IPS DF 6.9 (cell line): Measurements from ENCODE around the gene ENC1.

Experiments
- DNase-seq: peaks from one replicate; pipeline ENCODE4 v3.0.0-alpha.2; 2013; ENCODE audit warnings: low read depth, low spot score
- H3K27ac ChIP-seq: one replicate; pipeline ENCODE4 v1.5.1; 2013; ENCODE audit warnings: low read length, control low read depth
- H3K27me3 ChIP-seq: 2 replicates; pipeline ENCODE4 v1.6.1; 2013; ENCODE audit warnings: mild to moderate bottlenecking, low read length; ENCODE audit not compliant: control insufficient read depth, insufficient read depth
- H3K36me3 ChIP-seq: 2 replicates; pipeline ENCODE4 v1.6.1; 2013; ENCODE audit warnings: low read length; ENCODE audit not compliant: control insufficient read depth, insufficient read depth
- H3K4me1 ChIP-seq: 2 replicates; pipeline ENCODE4 v1.6.1; 2013; ENCODE audit warnings: low read length; ENCODE audit not compliant: control insufficient read depth, insufficient read depth
- H3K4me3 ChIP-seq: 2 replicates; pipeline ENCODE4 v1.5.1; 2013; ENCODE audit warnings: mild to moderate bottlenecking, low read length
- H3K9me3 ChIP-seq: 2 replicates; pipeline ENCODE4 v1.6.1; 2013; ENCODE audit warnings: low read length, inconsistent platforms; ENCODE audit not compliant: control insufficient read depth, insufficient read depth
- WGBS: extraction: QIAGEN DNeasy Blood & Tissue Kit; methylation state at CpG from one replicate; pipeline ENCODE4 v1.1.7; 2013; ENCODE audit warnings: mixed read lengths, missing lambda C conversion rate; ENCODE audit not compliant: insufficient read length, insufficient coverage; 5-methylcytosine and 5-hydroxymethylcytosine counted together

ENC1 gene

DNA sequence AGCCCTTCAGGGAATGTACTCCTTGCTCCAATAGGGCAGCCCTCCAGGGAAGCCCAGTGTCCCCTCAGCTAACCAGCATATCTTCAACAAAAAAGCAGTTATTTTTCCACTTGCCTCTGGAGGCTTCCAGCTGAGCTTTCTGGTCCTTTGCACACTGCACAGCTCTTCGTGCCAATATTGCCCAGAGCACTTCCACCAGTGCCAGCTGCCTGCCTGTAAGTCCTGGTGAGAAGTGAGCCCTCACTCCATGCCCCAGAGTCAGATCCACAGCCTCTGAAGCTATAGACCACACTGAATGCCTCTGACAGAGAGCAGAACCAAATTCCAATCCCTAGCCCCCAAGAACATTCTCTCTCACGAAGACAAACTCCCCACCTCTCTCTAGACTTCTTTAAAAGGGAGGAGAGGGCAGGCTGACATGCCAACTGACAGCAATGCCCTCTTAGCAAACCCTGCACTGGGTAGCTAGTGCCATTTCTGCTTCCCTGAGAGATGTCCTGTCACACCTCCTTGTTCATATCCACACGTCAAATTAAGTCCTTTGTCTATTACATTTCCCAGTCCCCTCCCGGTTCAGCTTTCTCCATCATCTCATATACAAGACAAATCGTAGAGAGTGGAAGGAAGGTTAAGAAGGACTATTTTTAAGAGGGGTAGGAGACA, 31.8 kb upstream of the ENC1 start:
- DNase-seq, result no peak
- Histone ChIP-seq H3K4me3 (no peak overlapping the region), H3K27ac (no peak overlapping the region), H3K4me1 (peaks cover 5% of the 10 kb centered on the region; the same call in 1 of the 2 replicates), H3K27me3 (no peaks in the 10 kb centered on the region), H3K9me3 (no peaks in the 10 kb centered on the region), H3K36me3 (no peaks in the 10 kb centered on the region)
- WGBS, result no CpG with 5 or more reads among the region's 5 CpGs

GRCh38 chr5:74670396-74671038, 30.0 kb upstream of the ENC1 start:
- Histone ChIP-seq H3K36me3 (no peaks in the 10 kb centered on the region), H3K4me1 (peaks cover 5% of the 10 kb centered on the region; the same call in 1 of the 2 replicates), H3K27ac (no peak overlapping the region), H3K27me3 (no peaks in the 10 kb centered on the region), H3K9me3 (no peaks in the 10 kb centered on the region), H3K4me3 (no peak overlapping the region)
- WGBS, result no CpG with 5 or more reads among the region's 11 CpGs
- no peak for DNase-seq

DNA sequence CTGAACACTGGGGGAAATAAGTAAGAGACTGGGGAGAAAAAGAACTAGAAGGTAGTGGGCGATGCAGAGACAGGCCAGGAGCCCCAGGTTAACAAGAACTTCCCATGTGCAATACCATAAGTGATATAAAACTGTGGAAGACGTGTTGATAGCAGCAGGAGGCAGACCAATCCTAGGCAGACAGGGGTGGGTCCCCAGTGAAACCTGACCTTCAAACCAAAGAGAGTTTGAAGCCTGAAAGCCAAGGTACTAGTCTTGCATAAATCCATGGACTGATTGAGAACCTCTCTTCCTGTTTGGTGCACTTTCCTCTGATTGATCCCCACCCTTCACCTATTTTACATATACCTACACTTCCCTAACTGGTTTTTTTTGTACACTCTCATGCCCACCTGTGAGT, 29.3 kb upstream of the ENC1 start:
- Histone ChIP-seq H3K9me3 (no peaks in the 10 kb centered on the region), H3K27me3 (no peaks in the 10 kb centered on the region), H3K36me3 (no peaks in the 10 kb centered on the region), H3K27ac (no peak overlapping the region), H3K4me1 (peaks cover 5% of the 10 kb centered on the region; the same call in 1 of the 2 replicates), H3K4me3 (no peak overlapping the region)
- DNase-seq, result no peak
- no CpG with 5 or more reads among the region's 2 CpGs for WGBS

- Histone ChIP-seq H3K36me3 (no peaks in the 10 kb centered on the region), H3K27ac (no peak overlapping the region), H3K4me3 (no peak overlapping the region), H3K4me1 (peaks cover 3% of the 10 kb centered on the region; the same call in 1 of the 2 replicates), H3K27me3 (no peaks in the 10 kb centered on the region), H3K9me3 (no peaks in the 10 kb centered on the region)
- WGBS, result no CpG with 5 or more reads among the region's 4 CpGs
- DNase-seq, result no peak
Measured at GRCh38 chr5:74667396-74667795, 26.9 kb upstream of the ENC1 start.

DNA sequence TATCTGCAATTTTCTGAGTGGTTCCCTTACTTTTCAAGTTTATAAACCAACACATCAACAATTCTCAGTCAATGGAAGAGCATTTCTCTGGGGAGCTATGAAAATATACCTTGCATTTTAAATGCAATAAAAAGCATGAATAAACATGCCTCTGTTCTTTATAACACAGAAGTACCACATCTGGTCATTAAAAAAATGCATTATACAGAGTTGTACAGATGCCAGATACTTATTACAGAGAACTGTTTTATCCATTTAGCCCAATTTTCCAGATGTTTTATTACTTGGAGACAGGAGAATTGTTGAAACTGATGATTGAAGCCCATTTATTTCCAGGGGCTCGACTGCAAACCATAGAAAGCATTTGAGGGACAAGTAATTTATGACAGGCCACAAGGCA, 25.3 kb upstream of the ENC1 start:
- DNase-seq, result no peak
- H3K4me3 ChIP-seq, result no peak overlapping the region
- no peaks in the 10 kb centered on the region for H3K36me3 ChIP-seq
- no peaks in the 10 kb centered on the region for H3K9me3 ChIP-seq
- peaks cover 3% of the 10 kb centered on the region; the same call in 1 of the 2 replicates for H3K4me1 ChIP-seq
- H3K27ac ChIP-seq, result no peak overlapping the region
- H3K27me3 ChIP-seq, result no peaks in the 10 kb centered on the region
- WGBS, result no CpG with 5 or more reads among the region's 1 CpG

- no peak overlapping the region for H3K27ac ChIP-seq
- H3K9me3 ChIP-seq, result no peaks in the 10 kb centered on the region
- WGBS, result no CpG with 5 or more reads among the region's 2 CpGs
- H3K4me3 ChIP-seq, result no peak overlapping the region
- H3K36me3 ChIP-seq, result no peaks in the 10 kb centered on the region
- no peaks in the 10 kb centered on the region for H3K27me3 ChIP-seq
- DNase-seq, result no peak
- H3K4me1 ChIP-seq, result no peaks in the 10 kb centered on the region; the same call in 1 of the 2 replicates
Measured at GRCh38 chr5:74665273-74665672, 24.7 kb upstream of the ENC1 start.

GRCh38 chr5:74664551-74664950, 24.0 kb upstream of the ENC1 start:
- Histone ChIP-seq H3K27me3 (no peaks in the 10 kb centered on the region), H3K36me3 (no peaks in the 10 kb centered on the region), H3K9me3 (no peaks in the 10 kb centered on the region), H3K27ac (no peak overlapping the region), H3K4me3 (no peak overlapping the region), H3K4me1 (no peaks in the 10 kb centered on the region)
- no CpG with 5 or more reads among the region's 5 CpGs for WGBS
- DNase-seq, result no peak

GRCh38 chr5:74660873-74661272, 20.3 kb upstream of the ENC1 start:
- Histone ChIP-seq H3K27me3 (no peaks in the 10 kb centered on the region), H3K9me3 (no peaks in the 10 kb centered on the region; the same call in 1 of the 2 replicates), H3K36me3 (no peaks in the 10 kb centered on the region), H3K4me1 (no peaks in the 10 kb centered on the region), H3K4me3 (no peak overlapping the region), H3K27ac (no peak overlapping the region)
- WGBS, result no CpG with 5 or more reads among the region's 5 CpGs
- DNase-seq, result no peak

DNA sequence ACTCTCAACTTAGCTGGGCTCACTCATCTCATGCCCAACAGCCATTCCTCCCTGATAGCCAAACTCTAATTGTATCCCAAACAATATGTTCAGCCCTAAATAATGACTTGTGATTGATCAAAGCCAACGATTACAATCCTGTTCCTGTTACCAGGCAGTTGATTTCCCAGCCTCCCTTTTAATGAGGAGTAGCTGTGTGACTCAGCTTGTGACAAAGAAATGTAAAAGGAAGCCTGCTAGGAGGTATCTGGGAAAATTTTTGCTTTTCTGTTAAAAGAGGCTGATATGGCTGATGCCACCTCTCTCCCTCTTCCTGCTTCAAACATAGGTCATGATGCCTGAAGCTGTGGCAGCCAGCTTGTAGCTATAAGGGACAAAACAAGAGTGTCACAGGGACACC, 19.6 kb upstream of the ENC1 start:
- H3K27me3 ChIP-seq, result no peaks in the 10 kb centered on the region
- H3K9me3 ChIP-seq, result no peaks in the 10 kb centered on the region; the same call in 1 of the 2 replicates
- H3K27ac ChIP-seq, result no peak overlapping the region
- H3K36me3 ChIP-seq, result no peaks in the 10 kb centered on the region
- WGBS, result no CpG with 5 or more reads among the region's 1 CpG
- H3K4me3 ChIP-seq, result no peak overlapping the region
- H3K4me1 ChIP-seq, result no peaks in the 10 kb centered on the region
- no peak for DNase-seq

- Histone ChIP-seq H3K27me3 (no peaks in the 10 kb centered on the region), H3K27ac (no peak overlapping the region), H3K4me1 (no peaks in the 10 kb centered on the region), H3K4me3 (no peak overlapping the region), H3K9me3 (no peaks in the 10 kb centered on the region; the same call in 1 of the 2 replicates), H3K36me3 (no peaks in the 10 kb centered on the region)
- no CpG with 5 or more reads among the region's 3 CpGs for WGBS
- no peak for DNase-seq
Measured at GRCh38 chr5:74659172-74659571, 18.6 kb upstream of the ENC1 start.

- Histone ChIP-seq H3K4me3 (no peak overlapping the region), H3K27ac (no peak overlapping the region), H3K9me3 (no peaks in the 10 kb centered on the region; the same call in 1 of the 2 replicates), H3K4me1 (no peaks in the 10 kb centered on the region), H3K36me3 (no peaks in the 10 kb centered on the region), H3K27me3 (no peaks in the 10 kb centered on the region)
- DNase-seq, result no peak
- WGBS, result no CpG with 5 or more reads among the region's 2 CpGs
Measured at GRCh38 chr5:74657165-74657564, 16.6 kb upstream of the ENC1 start.
